IMR-90 (cell line): ENCODE data around the gene TPR.
"Not testable (repeated sequence)": the region's sequence is repeated elsewhere in the genome, so short reads cannot be mapped to it uniquely, and the experiment has no call there.

Experiments used
- BHLHE40 ChIP-seq: fragments of 150-350 bp; IDR thresholded peaks from 2 replicates; pipeline ENCODE4 v1.6.1; 2016; ENCODE audit warnings: mild to moderate bottlenecking, low read depth, low read length
- CEBPB ChIP-seq: IDR thresholded peaks from 2 replicates; pipeline ENCODE4 v1.6.1; 2012; ENCODE audit warnings: low read depth, low read length, improper control_type of control experiment
- CTCF ChIP-seq: conservative IDR thresholded peaks from 2 replicates; pipeline ENCODE4 v1.5.1; 2012; ENCODE audit warnings: mild to moderate bottlenecking, low read depth, low read length, improper control_type of control experiment
- FOS ChIP-seq: fragments of 150-350 bp; IDR thresholded peaks from 2 replicates; pipeline ENCODE4 v1.6.1; 2016; ENCODE audit warnings: low read depth, low read length
- MAFK ChIP-seq: IDR thresholded peaks from 2 replicates; pipeline ENCODE4 v1.6.1; 2012; ENCODE audit warnings: low read depth, low read length, improper control_type of control experiment
- MAZ ChIP-seq: IDR thresholded peaks from 2 replicates; pipeline ENCODE4 v1.6.1; 2012; ENCODE audit warnings: low read depth, mild to moderate bottlenecking, low read length, improper control_type of control experiment, moderate library complexity, borderline replicate concordance
- MXI1 ChIP-seq: IDR thresholded peaks from 2 replicates; pipeline ENCODE4 v1.6.1; 2012; ENCODE audit warnings: low read depth, mild to moderate bottlenecking, low read length, moderate library complexity, borderline replicate concordance
- POLR2A ChIP-seq: IDR thresholded peaks from 2 replicates; pipeline ENCODE4 v1.6.1; 2012; ENCODE audit warnings: mild to moderate bottlenecking, low read depth, low read length
- RAD21 ChIP-seq: IDR thresholded peaks from 2 replicates; pipeline ENCODE4 v1.6.1; 2012; ENCODE audit warnings: low read length, improper control_type of control experiment
- RCOR1 ChIP-seq: IDR thresholded peaks from 2 replicates; pipeline ENCODE4 v1.6.1; 2012; ENCODE audit warnings: mild to moderate bottlenecking, low read length, improper control_type of control experiment; ENCODE audit not compliant: insufficient replicate concordance
- RFX5 ChIP-seq: IDR thresholded peaks from 2 replicates; pipeline ENCODE4 v1.8.0; 2012; ENCODE audit warnings: low read depth, mild to moderate bottlenecking, low read length, moderate library complexity
- SMC3 ChIP-seq: fragments of 150-350 bp; IDR thresholded peaks from 2 replicates; pipeline ENCODE4 v1.6.1; 2016; ENCODE audit warnings: low read depth, mild to moderate bottlenecking, antibody characterized with exemption, low read length, moderate library complexity
- TF ChIP-seq, protein P1 (sequence below): fragments of 150-350 bp; IDR thresholded peaks from 2 replicates; pipeline ENCODE4 v1.6.1; 2017; ENCODE audit warnings: mild to moderate bottlenecking, antibody characterized with exemption, low read length, low read depth

DNA sequence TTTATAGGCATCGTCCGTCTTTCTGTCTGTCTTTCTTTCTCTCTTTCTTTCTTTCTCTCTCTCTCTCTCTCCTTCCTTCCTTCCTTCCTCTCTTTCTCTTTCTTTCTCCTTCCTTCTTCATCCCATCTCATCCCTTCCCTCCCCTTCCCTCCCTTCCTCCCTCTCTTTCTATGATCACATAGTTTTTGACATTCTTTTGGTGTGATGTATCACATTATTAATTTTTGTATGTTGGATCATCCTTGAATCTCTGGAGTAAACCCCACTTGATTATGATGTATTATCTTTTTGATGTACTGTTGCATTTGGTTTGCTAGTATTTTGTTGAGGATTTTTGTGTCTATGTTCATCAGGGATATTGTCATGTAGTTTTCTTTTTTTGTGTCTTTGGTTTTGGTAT lies 26.4 kb upstream of the TPR start:
- TF ChIP-seq SMC3, RFX5, CTCF, POLR2A, BHLHE40, MAZ, MXI1, RAD21, CEBPB, MAFK, RCOR1, FOS: not testable (repeated sequence)
- TF ChIP-seq, protein P1, sequence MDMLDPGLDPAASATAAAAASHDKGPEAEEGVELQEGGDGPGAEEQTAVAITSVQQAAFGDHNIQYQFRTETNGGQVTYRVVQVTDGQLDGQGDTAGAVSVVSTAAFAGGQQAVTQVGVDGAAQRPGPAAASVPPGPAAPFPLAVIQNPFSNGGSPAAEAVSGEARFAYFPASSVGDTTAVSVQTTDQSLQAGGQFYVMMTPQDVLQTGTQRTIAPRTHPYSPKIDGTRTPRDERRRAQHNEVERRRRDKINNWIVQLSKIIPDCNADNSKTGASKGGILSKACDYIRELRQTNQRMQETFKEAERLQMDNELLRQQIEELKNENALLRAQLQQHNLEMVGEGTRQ: not testable (repeated sequence)
